Activated CD4-positive, CD25-positive, alpha-beta regulatory T cell (primary cell): ENCODE data around the gene VWF.

Experiments used
- DNase-seq, 4 experiments: peaks; one replicate each; lab custom pipeline; 2025; lab: John Stamatoyannopoulos, UW

Gene VWF

GRCh38 chr12:5947006-5947405 is 177.5 kb downstream of the VWF start:
- DNase-seq, result no peak

GRCh38 chr12:5946388-5946787 is 178.1 kb downstream of the VWF start:
- DNase-seq, result no peak

GRCh38 chr12:5945071-5946008 is 179.1 kb downstream of the VWF start, which contains the start of gene ANO2:
TSS of gene ANO2 (minus strand) at chr12:5945259. CDS start at chr12:5945217, 42 bp downstream.
- no peak for DNase-seq

GRCh38 chr12:5944688-5945070 is 179.8 kb downstream of the VWF start:
- no peak for DNase-seq

GRCh38 chr12:5944053-5944452 is 180.4 kb downstream of the VWF start:
- no peak for DNase-seq

GRCh38 chr12:5941907-5942306 is 182.6 kb downstream of the VWF start:
- no peak for DNase-seq

- no peak for DNase-seq
Measured at GRCh38 chr12:5927732-5928516, 196.5 kb downstream of the VWF start.

- no peak for DNase-seq
Measured at GRCh38 chr12:5925646-5926045, 198.8 kb downstream of the VWF start.

GRCh38 chr12:5924342-5924741 is 200.1 kb downstream of the VWF start:
- DNase-seq, result no peak

- DNase-seq, result no peak
Measured at GRCh38 chr12:5923751-5924150, 200.7 kb downstream of the VWF start.

- DNase-seq, result no peak
Measured at GRCh38 chr12:5923043-5923605, 201.3 kb downstream of the VWF start.

- no peak for DNase-seq
Measured at GRCh38 chr12:5921966-5922899, 202.2 kb downstream of the VWF start.

GRCh38 chr12:5921027-5921909 is 203.2 kb downstream of the VWF start:
- no peak for DNase-seq

GRCh38 chr12:5916785-5917290 is 207.6 kb downstream of the VWF start:
- DNase-seq, result no peak

GRCh38 chr12:5915511-5915910 is 209.0 kb downstream of the VWF start:
- DNase-seq, result no peak

GRCh38 chr12:5914387-5915149 is 209.9 kb downstream of the VWF start:
- no peak for DNase-seq

GRCh38 chr12:5913387-5913786 is 211.1 kb downstream of the VWF start:
- DNase-seq, result no peak

GRCh38 chr12:5912437-5913334 is 211.8 kb downstream of the VWF start:
- no peak for DNase-seq
